Posterior vena cava (tissue), 2 donors: Measurements from ENCODE around the gene OR2M2. TPM values are rescaled to one million over a fixed set of nuclear protein-coding genes. Genes with fewer than 3 reads are reported as not detected.

Experiments
- total RNA-seq, 2 donors: library from RNA; stranded (reverse); fragmentation: NEBNext Ultra II Directional; extraction: Animal tissue kit (Norgen Biotek cat#: 25700); gene quantifications; one replicate each; pipeline ENCODE4 v1.2.1, GENCODE V29; 2021
- donor health status: DM: yes; HTN: yes; CAD: no.
- donor health status: DM: yes; HTN: yes; CAD: no.

The OR2M2 gene
- total RNA-seq, 2 donors from 2014 or later, result not detected

Other genes with a start within 250 kb of the OR2M2 start
- not detected for gene OR2AJ1, start 249.9 kb upstream of the OR2M2 start, total RNA-seq
- not detected for gene OR2L8, start 226.0 kb upstream of the OR2M2 start, total RNA-seq
- not detected for gene OR2AK2, start 209.6 kb upstream of the OR2M2 start, total RNA-seq
- not detected for gene OR2L5, start 161.2 kb upstream of the OR2M2 start, total RNA-seq
- gene OR2L2, start 144.8 kb upstream of the OR2M2 start, total RNA-seq, result under 1 TPM; 0.09 to 0.10 TPM
- not detected for gene OR2L3, start 128.0 kb upstream of the OR2M2 start, total RNA-seq
- not detected for gene OR2L13, start 79.6 kb upstream of the OR2M2 start, total RNA-seq
- not detected for gene OR2M5, start 29.7 kb upstream of the OR2M2 start, total RNA-seq
- not detected for gene OR2M3, start 22.4 kb downstream of the OR2M2 start, total RNA-seq
- not detected for gene OR2M4, start 56.6 kb downstream of the OR2M2 start, total RNA-seq
- not detected for gene OR2T33, start 103.2 kb downstream of the OR2M2 start, total RNA-seq
- gene OR2T12, start 128.6 kb downstream of the OR2M2 start, total RNA-seq, result not detected
- gene OR2M7, start 149.7 kb downstream of the OR2M2 start, total RNA-seq, result not detected
- gene OR14C36, start 174.0 kb downstream of the OR2M2 start, total RNA-seq, result not detected
- not detected for gene OR2T4, start 186.8 kb downstream of the OR2M2 start, total RNA-seq
- not detected for gene OR2T6, start 200.9 kb downstream of the OR2M2 start, total RNA-seq
- gene OR2T1, start 228.2 kb downstream of the OR2M2 start, total RNA-seq, result not detected